ENCODE data around the gene PARD3.
"Not testable (repeated sequence)": the region's sequence is repeated elsewhere in the genome, so short reads cannot be mapped to it uniquely, and the experiment has no call there.

The PARD3 gene

GRCh38 chr10:34702982-34703381 is 112.1 kb downstream of the PARD3 start:
- Histone ChIP-seq H3K27me3 (ENCODE audit: insufficient read depth, poor library complexity, severe bottlenecking) (no peaks in the 10 kb centered on the region), H3K4me3 (ENCODE audit: severe bottlenecking) (no peak overlapping the region), H3K36me3 (ENCODE audit: low read depth) (no peaks in the 10 kb centered on the region), H3K27ac (ENCODE audit: poor library complexity, severe bottlenecking) (peak overlapping the region; percentile 53), H3K4me1 (ENCODE audit: insufficient read depth, poor library complexity, severe bottlenecking) (peaks cover 38% of the 10 kb centered on the region), H3K9me3 (ENCODE audit: severe bottlenecking) (no peaks in the 10 kb centered on the region)
- TF ChIP-seq CTCF (IDR thresholded peaks at IDR 0.05; ENCODE audit: poor library complexity, severe bottlenecking) = no peak
- DNase-seq (ENCODE audit: low spot score) = no peak
- ATAC-seq (ENCODE audit: low read depth) = no peak

- DNase-seq (ENCODE audit: low spot score) (no peak), ATAC-seq (ENCODE audit: low read depth) (peak; percentile 72)
- Histone ChIP-seq H3K9me3 (ENCODE audit: severe bottlenecking) (no peaks in the 10 kb centered on the region), H3K4me3 (ENCODE audit: severe bottlenecking) (no peak overlapping the region), H3K4me1 (ENCODE audit: insufficient read depth, poor library complexity, severe bottlenecking) (peaks cover 43% of the 10 kb centered on the region), H3K27me3 (ENCODE audit: insufficient read depth, poor library complexity, severe bottlenecking) (no peaks in the 10 kb centered on the region), H3K27ac (ENCODE audit: poor library complexity, severe bottlenecking) (peak overlapping the region; percentile 53), H3K36me3 (ENCODE audit: low read depth) (no peaks in the 10 kb centered on the region)
- TF ChIP-seq CTCF (IDR thresholded peaks at IDR 0.05; ENCODE audit: poor library complexity, severe bottlenecking) = no peak
Measured at GRCh38 chr10:34702093-34702937, 112.8 kb downstream of the PARD3 start.

GRCh38 chr10:34701194-34701593 is 113.9 kb downstream of the PARD3 start:
- TF ChIP-seq CTCF (IDR thresholded peaks at IDR 0.05; ENCODE audit: poor library complexity, severe bottlenecking) = no peak
- no peaks in the 10 kb centered on the region for H3K27me3 ChIP-seq (ENCODE audit: insufficient read depth, poor library complexity, severe bottlenecking)
- peaks cover 51% of the 10 kb centered on the region for H3K4me1 ChIP-seq (ENCODE audit: insufficient read depth, poor library complexity, severe bottlenecking)
- DNase-seq (ENCODE audit: low spot score) = no peak
- no peak for ATAC-seq (ENCODE audit: low read depth)
- H3K27ac ChIP-seq (ENCODE audit: poor library complexity, severe bottlenecking) = no peak overlapping the region
- H3K9me3 ChIP-seq (ENCODE audit: severe bottlenecking) = no peaks in the 10 kb centered on the region
- no peak overlapping the region for H3K4me3 ChIP-seq (ENCODE audit: severe bottlenecking)
- H3K36me3 ChIP-seq (ENCODE audit: low read depth) = no peaks in the 10 kb centered on the region

- peaks cover 51% of the 10 kb centered on the region for H3K4me1 ChIP-seq (ENCODE audit: insufficient read depth, poor library complexity, severe bottlenecking)
- H3K36me3 ChIP-seq (ENCODE audit: low read depth); H3K27ac ChIP-seq (ENCODE audit: poor library complexity, severe bottlenecking); ATAC-seq (ENCODE audit: low read depth); H3K27me3 ChIP-seq (ENCODE audit: insufficient read depth, poor library complexity, severe bottlenecking); DNase-seq (ENCODE audit: low spot score); H3K9me3 ChIP-seq (ENCODE audit: severe bottlenecking); H3K4me3 ChIP-seq (ENCODE audit: severe bottlenecking): not testable (repeated sequence)
Measured at GRCh38 chr10:34700752-34701151, 114.3 kb downstream of the PARD3 start.

GRCh38 chr10:34699904-34700517 is 115.1 kb downstream of the PARD3 start:
- Histone ChIP-seq H3K36me3 (ENCODE audit: low read depth) (0 out of 2 replicates have a peak, but pooled peaks cover 4% of the 10 kb centered on the region), H3K4me3 (ENCODE audit: severe bottlenecking) (no peak overlapping the region), H3K9me3 (ENCODE audit: severe bottlenecking) (no peaks in the 10 kb centered on the region), H3K27me3 (ENCODE audit: insufficient read depth, poor library complexity, severe bottlenecking) (no peaks in the 10 kb centered on the region), H3K27ac (ENCODE audit: poor library complexity, severe bottlenecking) (peak overlapping the region; percentile 37), H3K4me1 (ENCODE audit: insufficient read depth, poor library complexity, severe bottlenecking) (peaks cover 51% of the 10 kb centered on the region)
- DNase-seq (ENCODE audit: low spot score) (no peak), ATAC-seq (ENCODE audit: low read depth) (no peak)
- TF ChIP-seq CTCF (IDR thresholded peaks at IDR 0.05; ENCODE audit: poor library complexity, severe bottlenecking) = no peak
